GM18511 (cell line): ENCODE measurements around the gene NES.

ENCODE experiments used
- ATAC-seq: cut with Tn5 transposase; IDR thresholded peaks from one replicate; pipeline ENCODE4 v1.9.1; 2021; ENCODE audit warnings: mild to moderate bottlenecking, moderate library complexity; ENCODE audit not compliant: unreplicated experiment

NES gene

GRCh38 chr1:156684227-156684782, 7.1 kb upstream of the NES start:
- no peak for ATAC-seq

- no peak for ATAC-seq
Measured at GRCh38 chr1:156682166-156682890, 5.1 kb upstream of the NES start.

GRCh38 chr1:156681196-156681960, 4.2 kb upstream of the NES start:
- ATAC-seq, result no peak

GRCh38 chr1:156680056-156680455, 2.8 kb upstream of the NES start:
- no peak for ATAC-seq

GRCh38 chr1:156677616-156678596, 699 bp upstream of the NES start:
- ATAC-seq, result no peak

- ATAC-seq, result no peak
Measured at GRCh38 chr1:156676114-156676819, 940 bp downstream of the NES start.

- ATAC-seq, result no peak
Measured at GRCh38 chr1:156675210-156676113, 1.7 kb downstream of the NES start.

- ATAC-seq, result no peak
Measured at GRCh38 chr1:156673387-156674121, 3.7 kb downstream of the NES start.

- ATAC-seq, result no peak
Measured at GRCh38 chr1:156671804-156672203, 5.4 kb downstream of the NES start.

GRCh38 chr1:156670791-156671190, 6.4 kb downstream of the NES start:
- no peak for ATAC-seq

- no peak for ATAC-seq
Measured at GRCh38 chr1:156670359-156670758, 6.8 kb downstream of the NES start.

GRCh38 chr1:156669794-156670193, 7.4 kb downstream of the NES start:
- no peak for ATAC-seq

- no peak for ATAC-seq
Measured at GRCh38 chr1:156668801-156669637, 8.2 kb downstream of the NES start.

- ATAC-seq, result no peak
Measured at GRCh38 chr1:156667968-156668709, 9.1 kb downstream of the NES start.

- ATAC-seq, result no peak
Measured at GRCh38 chr1:156667610-156667967, 9.6 kb downstream of the NES start.

GRCh38 chr1:156666862-156667609, 10.2 kb downstream of the NES start:
- ATAC-seq, result no peak
